GM23338 (cell line): Measurements from ENCODE around the gene ZFPL1. TPM values are rescaled to one million over a fixed set of nuclear protein-coding genes. Genes with fewer than 3 reads are reported as not detected.

Experiments used
- ATAC-seq: fragments of 200-7000 bp; cut with Tn5 transposase; 3 replicates; pipeline ENCODE4 v1.9.1; 2020
- DNase-seq: peaks from one replicate; pipeline ENCODE4 v3.0.0-alpha.2; 2015; ENCODE audit warnings: low spot score
- H2AFZ ChIP-seq: fragments of 200-600 bp; sonication (generic); 2 replicates; pipeline ENCODE4 v1.8.0; 2016; ENCODE audit warnings: antibody characterized with exemption, mild to moderate bottlenecking, moderate library complexity
- H3F3A ChIP-seq: fragments of 200-600 bp; sonication (generic); replicated peaks from 2 replicates; pipeline ENCODE4 v1.8.0; 2017; ENCODE audit warnings: antibody characterized with exemption, mixed run types, low read depth
- H3K27ac ChIP-seq: fragments of 200-600 bp; sonication (generic); 2 replicates; pipeline ENCODE4 v1.6.1; 2016; ENCODE audit warnings: low read depth
- H3K27me3 ChIP-seq: fragments of 200-600 bp; sonication (generic); 2 replicates; pipeline ENCODE4 v1.8.0; 2016; ENCODE audit warnings: mild to moderate bottlenecking, mixed run types, moderate library complexity; ENCODE audit not compliant: insufficient read depth
- H3K36me3 ChIP-seq: fragments of 200-600 bp; sonication (generic); 2 replicates; pipeline ENCODE4 v1.8.0; 2016; ENCODE audit warnings: mild to moderate bottlenecking; ENCODE audit not compliant: insufficient read depth
- H3K4me1 ChIP-seq: fragments of 200-600 bp; sonication (generic); 2 replicates; pipeline ENCODE4 v1.8.0; 2016; ENCODE audit warnings: mild to moderate bottlenecking, moderate library complexity; ENCODE audit not compliant: insufficient read depth
- H3K4me2 ChIP-seq: fragments of 200-600 bp; sonication (generic); 2 replicates; pipeline ENCODE4 v1.7.1; 2017; ENCODE audit warnings: mixed run types
- H3K4me3 ChIP-seq: fragments of 200-600 bp; sonication (generic); 2 replicates; pipeline ENCODE4 v1.6.1; 2016; ENCODE audit warnings: mixed run types
- H3K79me2 ChIP-seq: fragments of 200-600 bp; sonication (generic); replicated peaks from 2 replicates; pipeline ENCODE4 v1.8.0; 2017; ENCODE audit warnings: mild to moderate bottlenecking; ENCODE audit not compliant: insufficient read depth
- H3K9me2 ChIP-seq: fragments of 200-600 bp; sonication (generic); 2 replicates; pipeline ENCODE4 v1.8.0; 2017; ENCODE audit not compliant: insufficient read depth
- H4K20me1 ChIP-seq: fragments of 200-600 bp; sonication (generic); replicated peaks from 2 replicates; pipeline ENCODE4 v1.8.0; 2017; ENCODE audit warnings: mild to moderate bottlenecking; ENCODE audit not compliant: insufficient read depth
- H3K27ac Mint-ChIP-seq: 2 replicates; pipeline ENCODE4 v1.8.0; 2020; ENCODE audit warnings: inconsistent platforms, mild to moderate bottlenecking, moderate library complexity, mixed read lengths
- H3K27me3 Mint-ChIP-seq: 3 replicates; pipeline ENCODE4 v1.8.0; 2022; ENCODE audit warnings: low read depth, mild to moderate bottlenecking, moderate library complexity, mixed read lengths, inconsistent platforms; ENCODE audit not compliant: insufficient read depth, poor library complexity
- H3K36me3 Mint-ChIP-seq: 3 replicates; pipeline ENCODE4 v1.8.0; 2021; ENCODE audit warnings: low read depth, mild to moderate bottlenecking, inconsistent platforms, moderate library complexity, mixed read lengths
- H3K4me1 Mint-ChIP-seq: 3 replicates; pipeline ENCODE4 v1.8.0; 2020; ENCODE audit warnings: mild to moderate bottlenecking, inconsistent platforms, mixed read lengths
- H3K4me3 Mint-ChIP-seq: 3 replicates; pipeline ENCODE4 v1.8.0; 2021; ENCODE audit warnings: moderate library complexity, mild to moderate bottlenecking, inconsistent platforms, mixed read lengths
- H3K9me3 Mint-ChIP-seq: 3 replicates; pipeline ENCODE4 v1.8.0; 2020; ENCODE audit warnings: moderate library complexity, mild to moderate bottlenecking, inconsistent platforms, mixed read lengths
- CREB1 ChIP-seq: fragments of 250-450 bp; sonication (Bioruptor Pico); IDR thresholded peaks from 2 replicates; pipeline ENCODE4 v1.5.0; 2020; ENCODE audit warnings: low read depth, mild to moderate bottlenecking, moderate library complexity
- CTCF ChIP-seq, 2 experiments: fragments of 200-600 bp in 1 of 2; sonication (generic) in 1 of 2; conservative IDR thresholded peaks; 2 replicates each; pipeline versions ENCODE4 v1.5.1 to v1.6.1; 2016 to 2017; ENCODE audit warnings: antibody characterized with exemption in 2 of 2, low read depth in 2 of 2, mild to moderate bottlenecking in 2 of 2, moderate library complexity in 1 of 2
- EZH2 ChIP-seq: fragments of 200-600 bp; sonication (generic); IDR thresholded peaks from one replicate; pipeline ENCODE4 v1.8.0; 2017; ENCODE audit warnings: antibody characterized with exemption, mild to moderate bottlenecking, low read depth; ENCODE audit not compliant: unreplicated experiment
- EZH2phosphoT487 ChIP-seq: fragments of 200-600 bp; sonication (generic); IDR thresholded peaks from one replicate; pipeline ENCODE4 v1.8.1; 2018; ENCODE audit warnings: antibody characterized with exemption; ENCODE audit not compliant: unreplicated experiment
- NANOG ChIP-seq: IDR thresholded peaks from 2 replicates; pipeline ENCODE4 v1.6.1; 2016; ENCODE audit warnings: antibody characterized with exemption, borderline replicate concordance
- POLR2AphosphoS5 ChIP-seq: IDR thresholded peaks from 2 replicates; pipeline ENCODE4 v1.6.1; 2016; ENCODE audit warnings: antibody characterized with exemption, low read depth
- REST ChIP-seq: IDR thresholded peaks from one replicate; pipeline ENCODE4 v1.6.1; 2018; ENCODE audit warnings: antibody characterized with exemption; ENCODE audit not compliant: unreplicated experiment
- STAT1 ChIP-seq: IDR thresholded peaks from one replicate; pipeline ENCODE4 v1.6.1; 2016; ENCODE audit warnings: antibody characterized with exemption; ENCODE audit not compliant: unreplicated experiment
- ZNF114 ChIP-seq: fragments of 250-450 bp; sonication (Bioruptor Pico); IDR thresholded peaks from 2 replicates; pipeline ENCODE4 v1.5.0; 2020; ENCODE audit warnings: mild to moderate bottlenecking, moderate library complexity
- polyA plus RNA-seq: library from polyadenylated mRNA; unstranded; fragments of >200 nt; fragmentation: Nextera tagmentation; extraction: Ambion mirVana; gene quantifications from 2 replicates; pipeline ENCODE4 v1.2.1, GENCODE V29; 2016
- total RNA-seq: library from RNA; depleted of rRNA; stranded (reverse); fragments of >200 nt; shearing (Covaris generic); gene quantifications from 2 replicates; pipeline ENCODE4 v1.2.3, GENCODE V29; 2014

The ZFPL1 gene
- total and polyA plus RNA-seq, 2 experiments from 2014 or later = 26.3 to 26.8 TPM

GRCh38 chr11:65083134-65083833 lies 738 bp upstream of the ZFPL1 start:
- H3K36me3 ChIP-seq = peaks cover 9% of the 10 kb centered on the region
- H3K4me1 ChIP-seq = peaks cover 8% of the 10 kb centered on the region; the same call in 1 of the 2 replicates
- peaks cover 35% of the 10 kb centered on the region for H4K20me1 ChIP-seq
- Mint-ChIP-seq H3K9me3 (no peaks in the 10 kb centered on the region; the same call in 2 of the 3 replicates), H3K4me1 (peaks cover 24% of the 10 kb centered on the region), H3K27ac (peak overlapping the region; percentile 99), H3K4me3 (peak overlapping the region; percentile 100), H3K36me3 (peaks cover 45% of the 10 kb centered on the region), H3K27me3 (peaks cover 8% of the 10 kb centered on the region)
- H3K27ac ChIP-seq = peak overlapping the region; percentile 96
- peaks cover 51% of the 10 kb centered on the region for H3K79me2 ChIP-seq
- 0 out of 4 replicates have a peak, but pooled peaks of 1 of the 2 experiments have one; percentile 7 for TF ChIP-seq CTCF (conservative IDR thresholded peaks at IDR 0.05; ENCODE audit: low read depth in 2 of 2)
- TF ChIP-seq CREB1 (CRISPR knock-in tag) = no peak
- peak; percentile 17 for DNase-seq
- H3K9me2 ChIP-seq = no peaks in the 10 kb centered on the region
- H3K4me3 ChIP-seq = peak overlapping the region; percentile 93
- H3K4me2 ChIP-seq = peak overlapping the region; percentile 96
- ATAC-seq = peak; percentile 4; the same call in 2 of the 3 replicates
- peak overlapping the region; percentile 91 for H2AFZ ChIP-seq
- H3F3A ChIP-seq = peaks cover 29% of the 10 kb centered on the region; the same call in 1 of the 2 replicates
- no peaks in the 10 kb centered on the region for H3K27me3 ChIP-seq

- peak; percentile 19 for ATAC-seq
- Histone ChIP-seq H3K9me2 (no peaks in the 10 kb centered on the region), H3K4me2 (peak overlapping the region; percentile 96), H3K4me1 (peaks cover 8% of the 10 kb centered on the region; the same call in 1 of the 2 replicates), H3K4me3 (peak overlapping the region; percentile 93), H3K27ac (peak overlapping the region; percentile 96), H3K36me3 (peaks cover 9% of the 10 kb centered on the region), H3K79me2 (peaks cover 44% of the 10 kb centered on the region), H3F3A (peaks cover 19% of the 10 kb centered on the region; the same call in 1 of the 2 replicates), H2AFZ (peak overlapping the region; percentile 81; the same call in 1 of the 2 replicates), H4K20me1 (peaks cover 28% of the 10 kb centered on the region), H3K27me3 (no peaks in the 10 kb centered on the region)
- H3K36me3 Mint-ChIP-seq = peaks cover 35% of the 10 kb centered on the region
- peak overlapping the region; percentile 99 for H3K27ac Mint-ChIP-seq
- H3K4me3 Mint-ChIP-seq = peak overlapping the region; percentile 100
- H3K9me3 Mint-ChIP-seq = no peaks in the 10 kb centered on the region; the same call in 2 of the 3 replicates
- H3K4me1 Mint-ChIP-seq = peaks cover 20% of the 10 kb centered on the region
- DNase-seq = peak; percentile 53
- H3K27me3 Mint-ChIP-seq = peaks cover 8% of the 10 kb centered on the region
- TF ChIP-seq CTCF (conservative IDR thresholded peaks at IDR 0.05; ENCODE audit: low read depth in 2 of 2) = no peak
- TF ChIP-seq EZH2 = no peak
- TF ChIP-seq ZNF114 (CRISPR knock-in tag) = no peak
- no peak for TF ChIP-seq NANOG
- TF ChIP-seq EZH2phosphoT487 = no peak
- TF ChIP-seq REST = no peak
- no peak for TF ChIP-seq POLR2AphosphoS5
- TF ChIP-seq STAT1 = no peak
Measured at GRCh38 chr11:65084598-65085375, 765 bp downstream of the ZFPL1 start.
